IPS-NIHi7 (cell line): ENCODE measurements around the gene ACP4.

Source experiments
- DNase-seq: peaks from one replicate; pipeline ENCODE4 v3.0.0; 2012; ENCODE audit warnings: mixed read lengths; ENCODE audit errors: extremely low spot score

Gene ACP4

DNA sequence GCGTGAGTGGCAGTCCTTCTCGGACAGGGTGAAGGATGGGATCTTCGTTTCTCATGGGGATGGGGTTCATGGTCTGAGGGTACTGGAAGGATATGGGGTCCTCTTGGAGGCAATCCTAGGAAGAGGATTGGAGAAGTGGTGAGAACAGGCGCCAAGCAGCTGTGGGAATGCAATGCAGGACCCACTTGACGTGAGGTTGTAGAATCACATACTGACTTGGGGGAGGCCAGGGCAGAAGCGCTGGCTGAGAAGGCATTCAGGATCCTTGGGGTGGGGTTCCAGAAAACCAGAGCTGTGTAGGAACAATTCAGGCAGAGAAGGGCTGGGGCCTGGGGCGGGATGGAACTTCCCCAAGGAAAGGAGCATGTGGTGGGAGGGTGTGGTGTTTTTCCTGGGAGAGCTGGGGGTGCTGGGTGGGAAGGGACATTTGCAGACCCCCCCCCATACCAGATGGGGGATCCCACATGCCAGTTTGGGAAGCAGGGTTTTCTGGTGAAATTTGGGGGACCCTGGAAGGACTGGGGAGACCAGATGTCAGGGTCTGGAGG, 32.5 kb downstream of the ACP4 start:
- no peak for DNase-seq

DNA sequence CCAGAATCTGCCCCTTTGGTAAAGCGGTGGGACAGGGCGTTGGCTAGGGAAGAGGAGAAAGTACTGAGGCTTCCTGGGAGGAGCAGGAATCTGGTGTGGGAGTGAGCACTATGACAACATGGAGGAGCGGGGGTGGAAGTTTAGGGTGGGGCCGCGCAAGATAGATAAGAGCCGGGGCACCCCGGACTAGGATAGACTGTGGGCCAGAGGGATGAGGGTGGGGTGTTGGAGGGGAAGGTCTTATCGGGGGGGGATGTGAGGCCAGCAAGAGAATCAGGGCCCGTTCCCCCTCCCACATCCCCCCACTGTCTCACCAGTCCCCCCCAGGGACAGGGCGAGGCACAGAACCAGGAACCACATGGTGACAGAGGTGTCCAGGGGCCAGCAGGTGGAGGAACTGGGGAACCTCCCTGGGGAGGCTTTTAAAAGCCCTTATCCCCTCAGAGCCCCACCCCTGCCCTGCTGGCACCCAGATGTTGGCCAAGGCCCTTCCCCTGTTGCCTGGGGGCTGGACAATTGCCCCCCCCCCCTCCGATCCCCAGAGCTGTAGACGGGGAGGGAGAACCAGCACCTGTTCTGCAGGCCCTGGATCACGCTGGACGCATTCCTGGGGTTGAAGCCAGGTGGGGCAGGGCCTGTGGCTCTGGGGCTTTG, 33.3 kb downstream of the ACP4 start, which contains the start of gene KLK1:
Gene KLK1 (minus strand): TSS at position 399 of the 654 bp plus-strand sequence. CDS start 39 bp downstream, at position 360.
- DNase-seq = no peak

DNA sequence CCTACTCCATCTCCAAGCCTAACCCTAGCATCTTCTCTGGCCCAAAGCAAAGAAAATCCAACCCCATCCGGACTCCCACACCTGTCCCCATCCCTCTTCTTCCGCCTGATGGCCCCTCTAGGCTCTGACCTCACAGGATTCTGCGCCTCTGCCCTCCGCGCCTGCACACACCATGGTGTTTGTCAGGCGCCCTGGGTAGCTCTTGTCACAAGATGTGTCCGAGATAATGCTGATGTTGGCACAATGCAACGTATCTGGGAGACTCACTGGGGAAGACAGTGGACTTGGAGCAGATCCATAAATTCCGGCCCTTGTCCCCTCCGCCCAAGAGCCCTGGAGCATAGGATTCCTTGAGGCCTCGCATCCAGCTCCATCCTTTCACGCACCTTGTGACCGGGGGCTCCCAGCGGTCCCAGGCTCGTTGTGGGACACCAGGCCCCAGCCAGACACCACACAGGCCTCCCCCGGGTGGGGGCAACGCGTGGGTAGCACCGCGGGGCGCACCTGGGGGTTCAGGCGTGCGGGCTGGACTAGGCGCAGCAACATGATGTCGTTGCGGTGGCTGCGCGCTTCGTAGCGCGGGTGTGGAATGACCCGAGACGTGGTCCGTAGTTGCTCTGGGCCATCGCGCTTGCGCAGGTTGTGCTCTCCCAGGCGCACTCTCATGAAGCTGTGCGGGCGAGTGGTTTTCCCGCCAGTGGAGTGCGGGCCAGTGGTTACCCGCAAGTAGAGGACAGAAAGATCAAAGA, 36.5 kb downstream of the ACP4 start:
- DNase-seq = no peak

DNA sequence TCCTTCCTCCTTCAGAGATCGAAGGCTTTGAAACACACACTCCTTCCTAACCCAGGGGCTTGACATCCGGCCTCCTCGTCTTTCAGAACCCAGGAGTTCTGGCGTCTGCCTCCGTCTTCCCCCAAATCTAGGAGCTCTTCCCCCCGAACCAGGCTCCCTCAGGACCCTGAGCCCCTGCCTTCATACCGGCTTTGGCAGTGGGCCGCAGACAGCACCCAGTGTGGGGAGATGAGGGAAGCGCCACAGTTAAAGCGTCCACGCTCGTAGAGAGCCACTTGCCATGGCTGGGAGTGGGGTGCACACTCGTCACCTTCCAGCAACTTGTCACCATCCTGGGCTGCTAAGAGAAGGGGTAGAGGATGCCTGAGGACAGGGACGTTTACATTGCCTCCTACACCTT, 37.3 kb downstream of the ACP4 start:
- no peak for DNase-seq

DNA sequence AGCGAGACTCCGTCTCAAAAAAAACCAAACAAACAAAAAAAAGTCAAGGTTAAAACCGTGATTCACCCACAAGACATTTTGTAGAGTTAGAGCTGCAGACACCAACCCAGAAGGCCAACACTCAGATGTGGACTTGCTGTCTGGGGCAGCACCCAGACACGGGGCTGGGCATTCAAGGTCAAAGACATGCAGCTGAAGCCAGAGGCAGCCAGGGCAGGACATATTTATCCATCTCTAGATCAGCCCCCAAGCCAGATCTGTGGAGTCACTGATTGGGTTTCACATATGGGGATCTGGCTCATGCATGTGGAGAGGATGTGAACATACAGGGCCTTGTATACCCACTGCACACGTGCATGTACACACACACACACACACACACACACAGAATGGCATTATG, 39.6 kb downstream of the ACP4 start:
- DNase-seq = no peak

DNA sequence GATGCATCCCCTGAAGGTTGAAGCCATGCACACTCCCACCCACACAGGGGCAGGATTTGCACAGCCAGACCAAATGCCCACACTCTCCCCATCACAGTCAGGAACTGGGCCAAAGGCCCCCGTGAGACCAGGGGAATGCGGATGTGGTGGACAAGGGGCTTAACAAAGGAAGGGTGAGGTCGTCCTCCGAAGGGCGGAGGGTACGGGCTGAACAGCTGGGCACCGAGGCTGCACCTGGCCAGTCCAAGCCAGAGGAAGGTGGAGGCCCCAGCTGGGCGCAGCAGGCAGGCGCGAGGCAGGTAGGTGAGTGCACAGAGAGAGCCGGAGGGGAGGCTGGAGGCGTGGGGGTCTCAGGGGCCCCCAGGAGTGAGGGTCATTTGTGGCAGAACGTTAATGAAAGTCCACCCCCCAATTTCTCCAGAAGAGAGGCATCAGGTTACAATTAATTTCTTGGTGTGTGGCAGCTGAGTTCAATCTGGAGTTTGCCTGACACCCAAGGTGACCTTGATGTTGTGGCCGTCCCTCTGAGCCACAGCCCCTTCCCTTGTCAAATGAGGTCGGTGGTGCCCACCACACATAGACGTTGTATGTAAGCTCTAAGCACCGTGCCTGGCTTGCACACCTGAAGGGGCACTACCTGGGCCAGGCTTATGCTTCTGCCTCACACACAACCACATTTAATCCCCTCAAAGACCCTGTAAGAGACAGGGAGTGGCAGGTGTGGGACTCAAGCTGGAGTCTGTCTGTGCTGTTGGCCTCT, 40.2 kb downstream of the ACP4 start:
- DNase-seq = no peak

DNA sequence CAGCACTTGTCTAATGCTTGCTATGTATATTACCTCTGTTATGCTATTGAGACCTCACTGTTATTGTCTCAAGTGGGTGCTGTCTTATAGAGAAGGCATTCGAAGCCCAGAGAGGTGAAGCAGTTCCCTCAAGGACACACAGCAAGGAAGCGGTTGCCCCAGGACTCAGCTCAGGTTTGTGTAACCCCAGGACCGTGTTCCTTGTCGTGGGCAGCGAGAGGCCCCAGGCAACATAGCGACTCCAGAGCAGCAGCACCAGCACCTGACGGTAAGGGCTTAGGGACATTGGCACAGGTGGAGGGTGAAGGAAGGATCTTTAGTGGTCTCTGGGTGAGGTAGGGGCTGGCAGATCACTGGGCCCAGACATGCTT, 40.8 kb downstream of the ACP4 start:
- DNase-seq = no peak

DNA sequence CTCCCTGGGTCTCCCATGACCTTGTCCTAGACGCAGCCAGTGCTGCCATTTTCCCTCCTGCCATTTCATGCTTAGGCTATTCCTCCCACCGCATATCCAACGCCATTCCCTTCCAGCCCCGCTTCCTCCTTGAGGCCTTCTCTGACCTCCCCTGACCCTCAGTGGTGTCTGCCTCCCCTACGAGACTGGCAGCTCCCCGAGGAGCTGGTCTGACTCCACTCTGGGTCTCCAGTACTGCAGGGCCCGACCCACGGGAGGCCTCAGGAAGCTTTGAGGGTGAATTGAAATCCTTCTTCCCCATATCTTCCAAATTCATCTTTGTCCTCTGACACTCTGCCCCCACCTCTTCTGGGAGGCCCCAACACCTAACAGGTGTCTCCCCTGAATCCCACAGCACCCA, 42.5 kb downstream of the ACP4 start:
- no peak for DNase-seq

DNA sequence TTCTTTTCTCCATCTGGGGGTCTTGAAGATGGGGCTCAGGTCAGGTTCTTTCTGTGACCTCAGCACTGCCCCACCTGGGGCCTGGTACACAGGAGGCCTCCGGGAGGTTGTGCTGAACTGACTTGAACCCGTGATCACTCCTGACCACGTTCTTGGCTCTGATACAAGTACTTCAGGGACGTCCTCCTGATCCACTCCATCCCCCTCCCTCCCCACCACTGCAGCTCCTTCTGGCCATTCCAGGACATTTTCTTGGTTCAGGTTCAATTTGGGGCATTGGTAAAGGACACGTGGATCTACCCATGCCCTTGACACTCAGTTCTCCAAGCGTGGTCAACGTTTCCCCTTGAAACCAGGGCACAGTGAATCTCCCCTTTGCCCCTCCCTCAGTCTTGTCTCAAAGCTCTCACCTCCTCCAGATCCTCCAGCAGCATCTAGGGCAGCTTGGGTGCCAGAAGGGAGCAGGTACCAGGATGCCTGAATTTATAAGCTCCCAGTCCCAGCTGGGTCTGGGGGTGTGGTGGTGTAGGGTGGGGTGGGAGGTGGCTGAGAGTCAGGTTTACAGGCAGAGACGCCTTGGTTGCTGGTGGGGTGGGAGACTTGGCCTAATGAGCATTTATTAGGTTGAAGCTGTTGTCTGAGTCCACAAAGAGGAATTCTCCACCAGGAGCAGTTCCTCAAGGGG, 43.0 kb downstream of the ACP4 start, which contains the start of gene KLK15:
Gene KLK15 (minus strand): TSS at position 458 of the 685 bp plus-strand sequence. CDS start 2,082 bp downstream, outside the sequence.
- DNase-seq = no peak

DNA sequence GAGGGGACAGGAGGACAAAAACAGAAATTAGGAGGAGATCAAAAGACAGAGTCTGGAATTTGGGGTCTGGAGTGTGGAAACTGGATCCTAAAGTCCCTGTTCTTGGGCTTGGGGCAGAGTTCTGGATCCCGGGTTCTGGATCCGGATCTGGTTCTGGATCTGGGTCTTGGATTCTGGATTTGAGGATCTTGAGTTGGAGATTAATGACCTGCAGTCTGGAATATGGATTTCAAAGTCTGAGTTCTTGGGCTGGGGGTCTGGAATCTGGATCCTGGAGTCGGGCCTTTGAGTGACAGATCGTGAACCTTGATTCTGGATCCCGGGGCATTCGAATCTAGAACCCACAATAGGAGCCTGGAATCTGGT, 43.6 kb downstream of the ACP4 start:
- DNase-seq = no peak

DNA sequence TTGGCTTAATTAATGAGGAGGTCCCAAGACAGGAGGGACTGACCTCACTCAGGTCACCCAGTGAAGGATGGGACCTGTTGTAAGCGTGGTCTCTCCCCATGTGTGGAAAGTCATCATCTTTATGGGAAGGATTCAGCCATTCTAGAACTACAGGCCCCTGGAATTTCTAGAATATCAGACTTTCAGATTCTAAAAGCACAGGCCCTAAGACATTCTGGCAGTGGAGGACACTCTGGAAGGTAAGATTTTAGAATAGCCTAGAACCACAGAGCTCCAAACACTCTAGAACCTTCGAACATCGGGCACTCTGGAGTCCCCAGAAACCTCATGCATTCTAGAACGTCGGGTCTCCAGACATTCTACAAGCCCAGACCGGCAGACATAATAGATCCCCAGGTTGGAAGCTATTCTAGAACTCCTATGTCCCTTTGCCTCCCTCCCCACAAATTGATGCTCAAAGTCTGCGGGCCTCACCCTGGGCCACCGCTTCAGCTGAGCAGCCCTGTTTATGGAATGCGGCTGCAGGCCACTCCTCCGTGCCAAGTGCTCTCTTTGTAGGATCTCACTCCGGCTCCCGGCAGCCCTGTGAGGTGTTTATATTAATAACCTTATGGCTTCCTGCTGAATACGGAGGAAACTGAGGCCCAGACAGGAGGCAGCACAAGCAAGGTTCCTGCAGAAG, 45.0 kb downstream of the ACP4 start:
- peak; percentile 43 for DNase-seq

DNA sequence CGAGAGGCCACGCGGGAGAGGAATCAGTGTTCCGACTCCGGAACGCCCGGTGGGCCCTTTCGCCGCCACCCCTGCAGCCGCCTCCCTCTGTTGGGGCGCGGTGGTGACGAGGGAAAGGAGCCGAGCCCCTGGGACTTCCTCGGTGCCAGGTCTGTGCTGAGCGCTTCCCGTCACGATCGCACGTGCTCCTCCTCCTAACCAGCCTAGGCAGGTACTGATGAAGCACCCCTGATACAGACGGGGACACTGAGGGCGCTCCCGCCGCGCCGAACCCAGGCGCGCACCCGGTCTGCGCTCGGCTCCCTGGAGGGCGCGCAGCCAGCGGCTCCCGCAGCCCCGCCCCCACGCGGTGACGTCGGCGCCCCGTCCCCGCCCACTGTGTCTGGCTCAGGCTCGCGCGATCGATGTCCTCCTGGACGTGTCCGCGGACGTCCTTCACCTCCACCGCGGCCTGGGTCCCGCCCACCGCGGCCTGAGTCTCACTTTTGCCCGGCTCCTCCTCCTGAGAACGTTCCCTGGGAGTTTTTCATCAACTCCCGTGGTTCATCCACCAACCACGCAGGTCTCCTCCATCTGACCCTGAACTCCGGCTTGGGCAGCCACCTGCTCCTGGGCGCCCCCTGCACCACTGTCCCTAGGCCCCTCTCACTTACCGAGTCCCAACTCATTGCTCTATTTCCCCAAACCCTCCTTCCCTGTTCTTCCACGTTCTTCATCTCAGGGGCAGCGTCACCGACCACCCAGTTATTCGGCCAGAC, 45.7 kb downstream of the ACP4 start:
- DNase-seq = peak; percentile 92

DNA sequence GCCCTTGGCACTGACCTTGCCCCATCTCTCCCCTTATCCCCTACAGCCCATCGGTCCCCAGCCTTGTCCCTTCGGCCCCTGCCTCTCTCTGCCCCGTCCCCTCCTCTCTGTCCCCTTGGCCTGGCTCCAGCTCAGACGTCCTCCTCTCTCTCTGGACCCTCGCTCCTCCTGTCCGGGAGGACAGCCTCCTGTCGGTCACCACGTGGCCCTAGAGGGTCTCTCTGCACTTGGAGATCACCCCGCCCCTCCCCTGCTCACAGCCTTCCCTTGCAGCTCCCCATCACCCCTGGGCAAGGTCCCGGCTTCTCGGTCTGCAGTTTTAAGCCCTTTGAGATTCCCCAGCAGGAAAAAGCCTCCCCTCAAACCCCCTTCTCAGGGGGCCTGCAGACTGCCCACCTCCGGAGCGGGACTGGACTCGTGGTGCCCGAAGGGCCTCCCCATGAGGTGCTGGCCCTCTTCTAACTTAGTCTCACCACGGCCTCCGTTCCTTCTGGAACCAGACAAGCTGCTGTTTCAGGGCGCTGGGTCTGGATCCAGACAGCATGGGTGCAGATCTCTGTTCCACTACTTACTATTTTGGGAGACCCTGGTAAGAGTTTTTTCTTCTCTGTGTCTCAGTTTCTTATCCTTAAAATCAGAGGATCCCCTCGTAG, 46.5 kb downstream of the ACP4 start:
- DNase-seq = no peak

DNA sequence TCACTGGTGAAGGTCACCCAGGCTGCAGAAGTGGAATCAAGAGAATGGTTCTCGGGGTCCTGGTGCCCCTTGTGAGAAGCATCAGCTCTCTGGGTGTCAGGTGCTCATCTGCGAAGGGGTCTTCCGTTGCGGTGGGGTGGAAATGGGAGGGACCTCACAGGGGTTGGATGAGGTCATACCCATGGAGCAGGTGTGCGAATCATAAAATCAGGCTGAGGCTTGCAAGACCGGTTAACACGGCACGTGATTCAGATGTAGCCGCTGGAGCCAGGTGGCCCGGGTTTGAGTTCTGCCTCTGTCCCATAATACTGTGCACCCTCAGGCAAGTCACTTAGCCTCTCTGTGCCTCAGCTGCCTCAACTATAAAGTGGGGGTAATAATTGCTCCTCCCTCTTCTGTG, 47.1 kb downstream of the ACP4 start:
- DNase-seq = no peak

DNA sequence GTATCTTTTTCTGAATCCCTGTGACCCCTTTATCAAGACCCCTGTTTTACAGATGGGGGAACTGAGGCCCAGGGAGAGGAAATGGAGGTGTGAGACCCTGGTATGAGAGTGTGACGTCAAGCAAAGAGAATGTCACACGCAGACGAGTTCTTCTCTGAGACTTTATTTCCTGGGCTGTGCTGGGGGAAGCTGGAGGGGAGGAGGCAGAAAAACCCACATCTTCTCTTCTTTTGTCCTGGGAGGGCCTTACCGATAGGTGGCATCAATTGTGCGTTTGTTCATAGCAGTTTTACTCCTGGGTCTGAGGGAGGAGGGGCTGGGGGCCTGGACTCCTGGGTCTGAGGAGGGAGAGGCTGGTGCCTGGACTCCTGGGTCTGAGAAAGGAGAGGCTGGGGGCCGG, 48.0 kb downstream of the ACP4 start:
- peak; percentile 64 for DNase-seq

DNA sequence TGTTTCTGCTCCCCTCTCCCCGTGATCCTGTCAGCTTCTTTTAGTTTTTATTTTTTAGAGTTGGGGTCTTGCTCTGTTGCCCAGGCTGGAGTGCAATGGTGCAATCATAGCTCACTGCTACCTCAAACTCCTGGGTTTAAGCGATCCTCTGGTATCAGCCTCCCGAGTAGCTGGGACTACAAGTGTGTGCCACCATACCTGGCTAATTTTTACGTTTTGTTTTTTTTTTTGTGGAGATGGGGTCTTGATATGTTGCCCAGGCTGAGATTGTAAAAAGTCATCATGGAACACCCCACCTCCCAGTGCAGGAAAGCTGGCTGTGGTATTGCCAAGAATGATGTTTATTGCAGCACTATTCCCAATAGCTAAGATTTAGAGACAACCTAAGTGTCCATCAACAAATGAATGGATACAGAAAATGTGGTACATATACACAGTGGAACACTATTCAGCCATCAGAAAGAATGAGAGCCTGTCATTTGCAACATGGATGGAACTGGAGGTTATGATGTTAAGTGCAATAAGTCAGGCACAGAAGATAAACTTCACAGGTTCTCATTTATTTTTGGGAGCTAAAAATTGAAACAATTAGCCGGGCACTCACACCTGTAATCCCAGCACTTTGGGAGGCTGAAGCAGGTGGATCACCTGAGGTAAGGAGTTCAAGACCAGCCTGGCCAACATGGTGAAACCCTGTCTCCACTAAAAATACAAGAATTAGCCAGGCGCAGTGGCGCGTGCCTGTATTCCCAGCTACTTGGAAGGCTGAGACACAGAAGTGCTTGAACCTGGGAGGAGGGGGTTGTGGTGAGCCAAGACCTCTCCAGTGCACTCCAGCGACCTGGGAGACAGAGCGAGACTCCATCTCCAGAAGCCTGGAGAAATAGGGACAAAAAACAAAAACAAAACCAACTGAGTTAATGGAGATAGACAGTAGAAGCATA, 49.8 kb downstream of the ACP4 start:
- no peak for DNase-seq

DNA sequence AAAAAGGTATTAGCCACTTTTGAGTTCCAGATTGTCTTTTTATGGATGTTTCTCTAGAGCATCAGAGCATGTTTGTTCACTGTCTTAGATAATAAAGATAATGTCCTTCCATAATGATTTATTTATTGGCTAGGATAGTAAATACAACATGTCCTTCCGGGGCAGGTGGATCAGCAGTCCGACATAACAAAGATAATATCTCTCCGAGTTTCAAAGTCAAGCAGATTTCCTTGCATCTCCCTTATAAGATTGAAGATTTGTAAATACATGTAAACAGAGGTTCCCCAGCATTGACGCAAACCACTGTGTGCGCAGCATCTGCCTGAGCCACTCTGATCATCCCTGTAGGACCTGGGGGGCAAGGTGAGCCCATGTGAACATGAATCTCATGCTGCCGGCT, 51.9 kb downstream of the ACP4 start:
- DNase-seq = no peak

DNA sequence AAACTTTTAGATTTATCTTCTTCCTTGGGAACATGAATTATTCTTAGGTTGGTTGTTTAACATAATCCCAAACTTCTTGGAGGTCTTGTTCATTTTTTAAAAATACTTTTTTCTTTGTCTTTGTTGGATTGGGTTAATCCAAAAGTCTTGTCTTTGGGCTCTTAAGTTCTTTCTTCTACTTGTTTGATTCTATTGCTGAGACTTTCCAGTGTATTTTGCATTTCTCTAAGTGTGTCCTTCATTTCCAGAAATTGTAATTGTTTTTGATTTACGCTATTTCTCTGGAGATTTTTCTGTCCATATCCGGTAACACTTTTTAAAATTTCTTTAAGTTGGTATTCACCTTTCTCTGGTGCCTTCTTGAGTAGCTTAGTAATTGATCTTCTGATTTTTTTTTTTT, 53.0 kb downstream of the ACP4 start:
- DNase-seq = no peak

DNA sequence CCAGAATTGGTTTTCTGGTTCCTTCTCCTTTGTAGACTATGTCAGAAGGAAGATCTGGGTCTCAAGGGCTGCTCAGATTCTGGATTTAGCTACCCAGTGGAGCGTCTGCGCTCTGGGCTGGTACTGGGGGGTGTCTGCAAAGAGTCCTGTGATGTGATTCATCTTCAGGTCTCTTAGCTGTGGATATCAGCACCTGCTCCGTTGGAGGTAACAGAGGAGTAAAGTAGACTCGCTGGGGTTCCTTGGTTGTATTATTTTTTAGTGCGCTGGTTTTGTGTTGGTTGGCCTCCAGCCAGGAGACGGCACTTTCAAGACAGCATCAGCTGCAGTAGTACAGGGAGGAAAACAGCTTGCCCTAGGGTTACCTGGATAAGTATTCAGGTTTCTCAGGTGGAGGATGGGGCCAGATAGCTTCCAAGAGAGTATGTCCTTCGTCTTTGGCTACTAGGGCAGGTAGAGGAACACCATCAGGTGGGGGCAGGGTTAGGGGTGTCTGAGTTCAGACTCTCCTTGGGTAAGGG, 53.5 kb downstream of the ACP4 start:
- DNase-seq = no peak
